Keratinocyte (primary cell): ENCODE results near the gene NF1.

Experiments
- EZH2 ChIP-seq: IDR thresholded peaks from one replicate; pipeline ENCODE4 v1.6.1; 2012; ENCODE audit warnings: inconsistent platforms, mild to moderate bottlenecking, low read length, moderate library complexity
- TF ChIP-seq, protein P1 (sequence below), 3 experiments: IDR thresholded peaks in 1 of 3; conservative IDR thresholded peaks in 1 of 3; optimal IDR thresholded peaks in 1 of 3; 2 replicates in 2 of 3; 3 replicates in 1 of 3; pipeline versions ENCODE3 to v1.5.1; 2011; ENCODE audit warnings: low read length in 3 of 3, mild to moderate bottlenecking in 3 of 3, moderate library complexity in 2 of 3, control low read depth in 1 of 3, inconsistent platforms in 1 of 3; ENCODE audit not compliant: insufficient read depth in 2 of 3; ENCODE audit errors: extremely low read depth in 1 of 3

GRCh38 chr17:31321966-31322365, 227.2 kb downstream of the NF1 start:
- TF ChIP-seq, protein P1, sequence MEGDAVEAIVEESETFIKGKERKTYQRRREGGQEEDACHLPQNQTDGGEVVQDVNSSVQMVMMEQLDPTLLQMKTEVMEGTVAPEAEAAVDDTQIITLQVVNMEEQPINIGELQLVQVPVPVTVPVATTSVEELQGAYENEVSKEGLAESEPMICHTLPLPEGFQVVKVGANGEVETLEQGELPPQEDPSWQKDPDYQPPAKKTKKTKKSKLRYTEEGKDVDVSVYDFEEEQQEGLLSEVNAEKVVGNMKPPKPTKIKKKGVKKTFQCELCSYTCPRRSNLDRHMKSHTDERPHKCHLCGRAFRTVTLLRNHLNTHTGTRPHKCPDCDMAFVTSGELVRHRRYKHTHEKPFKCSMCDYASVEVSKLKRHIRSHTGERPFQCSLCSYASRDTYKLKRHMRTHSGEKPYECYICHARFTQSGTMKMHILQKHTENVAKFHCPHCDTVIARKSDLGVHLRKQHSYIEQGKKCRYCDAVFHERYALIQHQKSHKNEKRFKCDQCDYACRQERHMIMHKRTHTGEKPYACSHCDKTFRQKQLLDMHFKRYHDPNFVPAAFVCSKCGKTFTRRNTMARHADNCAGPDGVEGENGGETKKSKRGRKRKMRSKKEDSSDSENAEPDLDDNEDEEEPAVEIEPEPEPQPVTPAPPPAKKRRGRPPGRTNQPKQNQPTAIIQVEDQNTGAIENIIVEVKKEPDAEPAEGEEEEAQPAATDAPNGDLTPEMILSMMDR (optimal IDR thresholded peaks at IDR 0.05 in 1 of 3, IDR thresholded peaks at IDR 0.05 in 1 of 3, conservative IDR thresholded peaks at IDR 0.05 in 1 of 3; ENCODE audit: extremely low read depth in 1 of 3, insufficient read depth in 2 of 3, low read length in 3 of 3) = no peak
- no peak for TF ChIP-seq EZH2
